ENCODE results near the gene MSANTD4.
"Not testable (repeated sequence)": the region's sequence is repeated elsewhere in the genome, so short reads cannot be mapped to it uniquely, and the experiment has no call there.

The MSANTD4 gene

GRCh38 chr11:106012744-106013143 lies 9.3 kb downstream of the MSANTD4 start:
- DNase-seq = no peak

- no peak for DNase-seq
These were observed 10.6 kb downstream of the MSANTD4 start for GRCh38 chr11:106011481-106011880.

- not testable (repeated sequence) for DNase-seq
These were observed 18.9 kb downstream of the MSANTD4 start for GRCh38 chr11:106003094-106003493.

GRCh38 chr11:106001304-106002012 lies 20.6 kb downstream of the MSANTD4 start:
- DNase-seq = no peak

GRCh38 chr11:105991888-105992287 lies 30.2 kb downstream of the MSANTD4 start:
- no peak for DNase-seq

- DNase-seq = no peak
These were observed 32.9 kb downstream of the MSANTD4 start for GRCh38 chr11:105989124-105989523.

GRCh38 chr11:105988197-105988596 lies 33.8 kb downstream of the MSANTD4 start:
- no peak for DNase-seq

GRCh38 chr11:105986554-105986953 lies 35.5 kb downstream of the MSANTD4 start:
- no peak for DNase-seq

GRCh38 chr11:105979997-105980703 lies 41.9 kb downstream of the MSANTD4 start:
- DNase-seq = no peak

GRCh38 chr11:105975128-105975527 lies 46.9 kb downstream of the MSANTD4 start:
- no peak for DNase-seq

- DNase-seq = no peak
These were observed 52.3 kb downstream of the MSANTD4 start for GRCh38 chr11:105969756-105970155.

- DNase-seq = no peak
These were observed 53.9 kb downstream of the MSANTD4 start for GRCh38 chr11:105968021-105968697.

GRCh38 chr11:105960252-105961245 lies 61.5 kb downstream of the MSANTD4 start:
- peak; percentile 71 for DNase-seq
